Activated CD8-positive, alpha-beta memory T cell treated with anti-CD3 and anti-CD28 coated beads, Interleukin-2, amount 50 U/mL, for 24 hours (primary cell): Measurements from ENCODE around the gene ETV3L.
"Not testable (repeated sequence)": the region's sequence is repeated elsewhere in the genome, so short reads cannot be mapped to it uniquely, and the experiment has no call there.

Experiments used
- DNase-seq: peaks from one replicate; pipeline ENCODE4 v3.0.0-alpha.2; 2020; ENCODE audit errors: extremely low read depth

The ETV3L gene

GRCh38 chr1:157105298-157105987 is 5.8 kb upstream of the ETV3L start:
- no peak for DNase-seq

- no peak for DNase-seq
These were observed 5.1 kb upstream of the ETV3L start for GRCh38 chr1:157104598-157105293.

- DNase-seq, result no peak
These were observed 3.7 kb upstream of the ETV3L start for GRCh38 chr1:157103268-157103667.

DNA sequence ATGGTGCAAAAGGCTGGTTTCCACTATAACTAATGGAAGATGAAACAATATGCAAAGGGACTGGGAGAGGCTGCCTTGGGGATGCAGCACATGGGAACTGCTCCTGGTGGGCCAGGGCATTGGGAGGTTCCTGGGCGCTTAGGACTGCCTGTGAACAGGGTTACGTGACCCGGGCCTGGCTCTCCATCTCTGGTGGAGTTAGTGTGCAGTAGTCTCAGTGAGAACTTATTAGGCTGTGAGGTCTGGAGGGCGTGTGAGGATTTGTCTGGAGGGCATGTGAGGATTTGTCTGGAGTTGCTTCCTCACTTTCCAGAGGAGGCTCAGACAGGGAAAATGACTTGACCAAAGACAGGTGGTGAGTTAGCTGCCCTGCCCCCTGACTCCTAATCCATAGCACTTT is 1.5 kb upstream of the ETV3L start:
- no peak for DNase-seq

DNA sequence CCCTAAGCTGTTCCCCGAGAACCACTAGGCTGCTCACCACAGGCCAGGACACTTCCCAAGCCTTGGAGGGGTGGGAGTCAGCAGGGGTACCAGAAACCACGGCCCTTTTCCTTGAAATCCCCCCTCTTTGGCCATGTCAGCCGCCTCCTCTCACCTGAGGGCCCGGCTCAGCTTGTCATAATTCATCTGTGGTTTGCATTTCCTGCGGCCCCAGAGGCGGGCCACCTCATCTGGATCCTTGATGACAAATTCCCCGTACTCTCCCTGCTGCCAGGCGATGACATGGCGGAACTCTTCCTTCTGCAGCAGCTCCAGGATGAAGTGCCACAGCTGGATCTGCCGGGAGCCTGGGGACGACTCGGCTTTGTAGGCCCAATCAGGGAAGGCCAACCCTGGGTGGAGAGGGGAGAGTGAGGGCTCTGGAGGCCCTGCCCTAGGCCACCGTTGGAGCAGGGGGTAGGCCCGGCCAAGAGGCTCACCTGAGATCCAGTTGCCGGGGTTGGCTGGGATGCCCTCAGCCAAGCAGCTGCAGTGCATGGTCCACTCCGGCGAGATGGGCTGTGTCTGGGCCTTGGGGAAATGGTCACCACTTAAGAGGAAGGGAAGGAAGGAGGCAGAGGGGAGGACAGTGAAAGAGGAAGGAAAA is 498 bp downstream of the ETV3L start:
- not testable (repeated sequence) for DNase-seq

GRCh38 chr1:157098519-157098918 is 1.1 kb downstream of the ETV3L start:
- DNase-seq, result no peak

DNA sequence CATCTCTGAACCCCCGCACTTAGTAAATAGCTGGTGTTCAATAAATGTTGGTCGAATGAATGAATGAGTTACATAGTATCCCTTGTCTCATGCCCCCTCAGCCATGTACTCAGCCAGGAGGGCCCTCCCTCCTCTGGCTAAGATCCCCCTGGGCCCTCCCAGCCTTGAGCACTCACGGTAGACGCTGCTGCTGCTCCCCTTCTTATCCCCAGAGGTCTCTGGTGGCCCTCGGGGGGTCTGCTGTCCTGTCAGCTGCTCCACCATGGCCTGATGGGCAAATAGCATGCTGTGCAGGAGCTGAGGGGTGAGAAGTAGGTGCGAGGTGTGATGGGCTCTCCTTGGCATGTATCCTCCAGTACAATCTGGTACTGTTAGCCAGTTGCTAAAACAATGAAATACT is 1.9 kb downstream of the ETV3L start:
- no peak for DNase-seq

DNA sequence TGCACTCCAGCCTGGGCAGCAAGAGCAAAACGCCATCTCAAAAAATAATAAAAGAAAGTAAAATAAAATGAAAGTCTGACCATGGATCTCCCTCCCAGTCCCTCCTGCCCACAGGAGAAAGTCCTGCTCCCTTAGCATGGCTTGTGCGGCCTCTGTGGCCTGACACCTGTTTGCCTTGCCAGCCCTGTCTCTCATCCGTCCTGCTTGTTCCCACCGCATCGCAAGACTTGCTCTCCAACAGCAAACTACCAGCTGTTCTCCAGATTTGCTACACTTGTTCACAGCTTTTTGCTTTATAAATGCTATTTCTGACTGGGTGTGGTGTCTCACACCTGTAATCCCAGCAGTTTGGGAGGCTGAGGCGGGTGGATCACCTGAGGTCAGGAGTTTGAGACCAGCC is 2.7 kb downstream of the ETV3L start:
- DNase-seq, result no peak

GRCh38 chr1:157095551-157095950 is 4.1 kb downstream of the ETV3L start:
- no peak for DNase-seq

DNA sequence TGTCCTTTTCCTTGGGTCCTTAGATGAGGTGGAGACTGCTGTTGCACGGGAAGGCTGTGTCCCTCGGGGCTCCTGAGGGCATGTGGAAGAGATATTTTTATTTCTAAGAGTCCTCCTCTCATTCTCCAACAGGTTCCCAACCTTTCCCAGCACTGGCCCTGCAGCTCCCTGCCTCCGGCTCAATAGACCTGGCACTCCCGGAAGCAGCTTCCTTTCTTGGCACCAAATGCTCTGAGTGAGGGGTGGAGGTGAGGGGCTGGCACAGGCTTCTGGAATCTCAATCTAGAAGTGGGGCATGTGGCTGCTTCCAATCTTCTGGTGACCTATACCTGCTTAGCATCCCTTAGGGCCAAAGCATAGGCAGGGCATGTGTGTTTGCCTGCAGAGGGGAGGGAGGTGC is 4.5 kb downstream of the ETV3L start:
- no peak for DNase-seq

DNA sequence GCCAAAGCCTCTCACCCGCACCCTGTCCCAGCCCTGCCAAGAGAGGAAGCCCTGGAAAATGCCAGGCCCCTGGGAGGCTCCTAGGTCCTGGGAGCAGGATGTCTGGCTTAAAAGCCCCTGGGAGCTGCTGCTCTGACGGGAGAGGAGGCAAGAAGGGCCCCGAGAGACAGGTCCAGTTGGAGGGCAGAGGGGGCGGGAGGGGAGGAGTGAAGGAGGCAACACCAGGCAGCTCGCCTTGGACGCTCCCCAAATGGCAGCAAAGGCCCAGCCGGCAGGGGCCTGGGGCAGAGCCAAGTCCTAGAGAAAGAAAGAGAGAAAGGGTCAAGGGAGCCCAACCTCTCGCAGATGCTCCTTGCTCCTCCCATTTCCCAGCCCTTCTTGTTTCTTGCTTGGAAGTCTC is 6.8 kb downstream of the ETV3L start:
- DNase-seq, result no peak

- DNase-seq, result no peak
These were observed 7.8 kb downstream of the ETV3L start for GRCh38 chr1:157091668-157092273.

DNA sequence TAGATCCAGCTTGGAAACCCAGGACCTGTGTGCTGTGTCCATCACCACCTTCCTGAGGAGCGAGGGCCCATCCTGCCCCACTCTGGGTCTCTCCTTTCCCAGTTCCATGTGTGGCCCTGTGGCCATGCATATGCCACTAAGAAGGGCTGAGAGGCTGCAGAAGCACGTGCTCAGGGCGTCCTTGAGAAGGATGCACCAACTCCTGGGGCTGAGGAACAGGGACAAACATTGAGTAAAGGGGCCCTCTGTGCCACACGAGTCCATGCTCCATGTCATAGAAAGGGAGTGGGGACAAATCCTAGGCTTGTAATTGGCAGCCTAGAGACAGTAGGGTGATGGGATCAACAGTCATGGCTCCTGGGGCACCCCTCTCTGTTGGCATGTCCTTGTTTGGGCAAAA is 8.4 kb downstream of the ETV3L start:
- no peak for DNase-seq

GRCh38 chr1:157090771-157091170 is 8.8 kb downstream of the ETV3L start:
- DNase-seq, result no peak

DNA sequence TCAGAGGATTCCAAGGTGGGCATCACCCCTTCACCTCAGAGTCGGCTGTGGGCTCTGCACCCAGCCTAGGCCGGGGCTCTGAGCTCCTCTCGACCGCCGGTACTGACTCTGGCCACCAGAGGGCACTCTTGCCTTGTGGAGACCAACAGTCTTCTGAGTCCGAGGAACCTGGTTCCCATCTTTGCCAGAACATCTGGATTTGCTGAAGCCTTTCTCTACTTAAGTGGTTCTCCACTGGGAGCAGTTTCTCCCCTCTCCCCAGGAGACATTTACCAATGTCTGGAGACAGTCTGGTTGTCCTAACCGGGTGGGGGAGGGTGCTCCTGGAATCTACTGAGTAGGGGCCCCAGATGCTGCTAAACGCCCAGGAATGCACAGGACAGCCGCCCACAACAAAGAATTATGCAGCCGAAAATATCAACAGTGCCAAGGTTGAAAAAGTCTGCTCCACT is 9.4 kb downstream of the ETV3L start:
- peak; percentile 72 for DNase-seq

DNA sequence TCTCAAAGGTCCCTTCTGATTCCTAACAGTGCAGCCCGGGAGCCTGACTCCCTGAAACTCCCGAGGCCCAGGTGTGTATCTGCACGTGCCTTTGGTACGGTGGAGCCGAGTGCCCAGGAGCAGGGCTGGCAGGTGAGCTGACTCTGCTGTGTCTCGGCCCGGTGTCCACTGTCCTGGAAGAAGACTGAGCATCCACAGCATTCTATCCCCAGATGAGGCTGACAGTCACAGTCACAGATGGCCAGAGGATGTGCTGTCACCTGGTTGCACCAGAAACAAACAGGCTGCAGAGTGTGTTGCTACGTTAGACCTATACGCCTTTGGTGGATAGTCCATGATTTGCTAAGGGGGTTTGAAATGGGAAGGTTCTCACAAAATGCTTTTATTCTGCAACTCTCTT is 9.8 kb downstream of the ETV3L start:
- DNase-seq, result no peak

GRCh38 chr1:157088607-157089006 is 11.0 kb downstream of the ETV3L start:
- DNase-seq, result no peak

GRCh38 chr1:157087030-157087429 is 12.6 kb downstream of the ETV3L start:
- DNase-seq, result no peak

- DNase-seq, result no peak
These were observed 13.3 kb downstream of the ETV3L start for GRCh38 chr1:157086299-157086698.

- no peak for DNase-seq
These were observed 14.2 kb downstream of the ETV3L start for GRCh38 chr1:157085421-157085820.

DNA sequence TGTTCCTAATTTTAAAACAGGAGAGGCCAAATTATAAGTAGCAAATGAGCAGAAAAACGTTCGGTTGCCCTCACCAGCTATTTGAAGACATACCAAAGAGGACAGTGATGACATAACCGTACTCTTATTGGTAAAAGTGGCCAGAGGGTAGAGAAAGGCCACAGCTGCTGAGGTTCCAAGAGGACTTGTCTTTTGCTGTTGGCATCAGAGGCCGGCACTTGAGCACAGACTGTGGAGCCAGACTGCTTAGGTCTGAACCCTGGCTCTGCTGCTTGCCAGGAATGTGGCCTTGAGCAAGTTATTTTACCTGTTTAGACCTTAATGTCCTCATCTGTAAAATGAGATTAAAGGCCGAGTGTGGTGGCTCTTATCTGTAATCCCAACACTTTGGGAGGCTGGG is 14.9 kb downstream of the ETV3L start:
- DNase-seq, result no peak

DNA sequence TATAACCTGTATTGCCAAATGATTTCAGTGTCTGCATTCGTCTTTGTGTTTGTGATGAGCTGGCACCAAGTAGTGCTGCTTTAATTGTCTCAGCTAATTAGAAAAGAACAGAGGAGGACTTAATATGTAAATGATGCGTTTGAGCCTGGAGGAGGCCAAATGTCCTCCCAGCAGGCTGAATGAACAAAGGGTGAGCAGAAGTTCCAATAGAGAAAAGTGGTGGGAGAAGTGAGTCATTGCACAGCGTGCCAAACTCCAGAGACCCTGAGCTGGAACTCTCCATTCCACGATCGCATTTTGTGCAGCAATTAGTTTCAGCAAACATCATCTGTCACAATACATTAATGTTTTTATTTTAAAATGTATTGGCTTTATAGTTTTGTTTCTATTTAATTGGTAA is 17.9 kb downstream of the ETV3L start:
- DNase-seq, result no peak

- DNase-seq, result no peak
These were observed 18.9 kb downstream of the ETV3L start for GRCh38 chr1:157080714-157081113.
